ENCODE data around the gene MSMP.
A peak's percentile ranks its signal among the peaks of the same experiment; 100 is the strongest.

Gene MSMP

DNA sequence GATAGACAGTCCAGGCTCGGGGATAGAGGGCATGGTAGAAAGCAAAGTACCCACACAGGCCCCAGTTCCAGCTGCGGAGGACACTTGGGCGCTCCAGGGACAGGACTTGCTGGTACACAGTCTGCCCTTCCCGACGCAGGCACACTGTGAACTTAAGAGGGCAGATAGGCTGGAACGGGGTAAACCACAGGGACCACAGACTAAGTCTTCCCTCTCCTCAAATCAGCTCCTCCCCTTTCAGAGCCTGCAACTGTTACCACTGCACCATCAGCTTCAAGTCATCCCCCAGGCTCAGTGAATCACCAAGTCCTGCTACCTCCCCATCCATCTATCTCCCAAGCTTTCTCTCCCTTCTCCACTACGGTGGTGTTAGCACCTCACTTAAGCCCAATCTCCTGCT is 12.3 kb downstream of the MSMP start:
- no peak for DNase-seq

DNA sequence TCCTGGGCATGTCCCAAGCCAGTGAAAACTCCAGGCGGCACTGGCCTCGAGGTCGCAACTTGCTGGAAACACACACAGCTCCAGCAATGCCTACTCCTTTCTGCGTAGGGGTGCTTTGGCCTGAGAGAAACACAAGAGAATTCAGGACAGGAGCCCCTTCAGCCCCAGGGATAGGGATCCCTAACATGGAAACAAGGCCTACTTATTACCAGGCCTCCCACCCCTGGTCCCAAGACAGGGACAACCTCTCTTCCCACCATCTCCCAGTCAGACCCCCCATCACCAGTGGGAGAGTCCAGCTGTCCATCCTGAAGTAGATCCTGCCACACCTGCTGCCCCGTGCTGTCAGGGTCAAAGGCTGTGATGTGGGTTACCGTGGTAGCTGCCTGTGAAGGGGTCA is 13.8 kb downstream of the MSMP start:
- DNase-seq, result no peak

DNA sequence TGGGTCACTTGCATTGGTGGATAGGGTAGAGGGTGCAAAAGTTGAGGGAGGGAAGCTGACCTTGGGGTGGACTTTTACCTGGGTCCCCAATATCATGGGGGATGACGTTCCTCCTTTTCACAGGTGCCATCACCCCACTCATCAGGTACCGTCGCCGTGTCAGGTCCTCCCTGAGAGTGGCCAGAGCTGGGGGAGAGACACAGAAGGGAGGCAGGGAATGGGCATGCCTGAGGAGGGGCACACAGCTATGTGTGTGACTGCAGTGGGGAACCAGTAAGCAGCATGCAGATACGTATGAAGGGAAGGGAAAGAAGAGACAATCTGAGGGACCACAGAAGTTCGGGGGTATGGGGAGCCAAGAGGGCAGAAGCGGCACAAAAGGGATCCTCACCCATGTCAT is 15.2 kb downstream of the MSMP start:
- no peak for DNase-seq

DNA sequence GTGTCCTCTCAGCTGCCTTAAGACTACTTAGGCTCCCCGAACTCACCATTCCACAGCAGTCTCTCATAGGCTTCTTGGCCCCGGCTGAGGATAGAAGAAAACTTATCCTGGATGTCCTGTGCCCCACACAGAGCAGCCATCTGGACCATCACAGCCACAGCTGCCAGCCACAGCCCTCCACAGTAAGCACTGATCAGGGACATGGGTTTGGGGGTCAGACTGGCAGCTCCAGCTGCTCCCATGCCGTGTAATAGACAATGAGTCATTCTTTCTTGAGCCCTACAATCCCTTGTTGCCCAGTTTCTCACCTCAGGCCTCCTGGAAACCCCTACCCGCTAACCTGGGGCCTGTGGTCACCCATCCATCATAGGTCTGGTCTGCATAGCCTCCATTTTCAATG is 15.9 kb downstream of the MSMP start:
- no peak for DNase-seq

DNA sequence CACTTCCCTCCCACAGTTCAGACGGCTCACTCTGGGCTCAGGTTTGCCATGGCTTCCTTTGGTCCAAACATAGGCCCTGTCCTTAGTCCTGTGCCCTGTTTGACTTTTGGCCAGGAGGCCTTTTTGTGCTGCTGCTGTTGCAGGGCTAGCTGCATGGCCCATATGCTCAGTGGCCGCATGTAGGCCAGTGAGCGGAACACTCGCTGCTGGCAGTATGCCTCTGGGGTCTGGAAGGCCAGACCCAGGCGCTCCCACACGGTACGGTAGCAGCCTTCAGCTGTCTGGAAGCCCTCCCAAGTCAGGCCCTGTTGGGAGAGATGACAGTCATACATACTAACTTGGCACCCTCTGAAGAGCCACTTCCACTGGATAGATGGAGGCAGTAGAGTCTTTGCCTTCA is 16.9 kb downstream of the MSMP start:
- no peak for DNase-seq

DNA sequence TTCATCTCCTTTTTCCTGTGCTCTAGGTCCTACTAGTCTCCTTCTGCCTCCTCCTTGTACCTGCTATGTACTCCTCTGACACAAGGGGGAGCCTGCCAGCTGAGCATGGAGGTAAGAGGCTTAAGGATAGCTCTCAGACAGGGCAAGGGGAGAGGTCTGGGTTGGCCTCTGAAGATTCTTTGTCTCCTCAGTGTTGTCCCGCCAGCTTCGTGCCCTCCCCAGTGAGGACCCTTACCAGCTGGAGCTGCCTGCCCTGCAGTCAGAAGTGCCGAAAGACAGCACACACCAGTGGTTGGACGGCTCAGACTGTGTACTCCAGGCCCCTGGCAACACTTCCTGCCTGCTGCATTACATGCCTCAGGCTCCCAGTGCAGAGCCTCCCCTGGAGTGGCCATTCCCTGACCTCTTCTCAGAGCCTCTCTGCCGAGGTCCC is 17.9 kb downstream of the MSMP start:
- DNase-seq, result peak; percentile 55

DNA sequence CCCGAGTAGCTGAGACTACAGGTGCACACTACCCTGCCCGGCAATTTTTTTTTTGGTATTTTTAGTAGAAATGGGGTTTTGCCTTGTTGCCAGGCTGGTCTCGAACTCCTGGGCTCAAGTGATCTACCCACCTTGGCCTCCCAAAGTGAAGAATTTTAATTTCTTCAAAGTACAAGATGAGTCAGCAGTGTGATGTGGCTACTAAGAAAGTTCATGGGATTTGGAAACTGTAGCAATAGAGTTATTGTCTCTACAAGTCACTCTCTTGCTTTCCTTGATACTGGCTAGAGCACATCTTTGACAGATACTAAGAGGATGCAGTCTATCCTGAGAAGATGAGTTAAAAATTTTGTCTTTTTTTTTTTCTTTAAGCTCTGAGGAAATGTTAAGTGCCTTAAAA is 20.0 kb downstream of the MSMP start:
- no peak for DNase-seq

DNA sequence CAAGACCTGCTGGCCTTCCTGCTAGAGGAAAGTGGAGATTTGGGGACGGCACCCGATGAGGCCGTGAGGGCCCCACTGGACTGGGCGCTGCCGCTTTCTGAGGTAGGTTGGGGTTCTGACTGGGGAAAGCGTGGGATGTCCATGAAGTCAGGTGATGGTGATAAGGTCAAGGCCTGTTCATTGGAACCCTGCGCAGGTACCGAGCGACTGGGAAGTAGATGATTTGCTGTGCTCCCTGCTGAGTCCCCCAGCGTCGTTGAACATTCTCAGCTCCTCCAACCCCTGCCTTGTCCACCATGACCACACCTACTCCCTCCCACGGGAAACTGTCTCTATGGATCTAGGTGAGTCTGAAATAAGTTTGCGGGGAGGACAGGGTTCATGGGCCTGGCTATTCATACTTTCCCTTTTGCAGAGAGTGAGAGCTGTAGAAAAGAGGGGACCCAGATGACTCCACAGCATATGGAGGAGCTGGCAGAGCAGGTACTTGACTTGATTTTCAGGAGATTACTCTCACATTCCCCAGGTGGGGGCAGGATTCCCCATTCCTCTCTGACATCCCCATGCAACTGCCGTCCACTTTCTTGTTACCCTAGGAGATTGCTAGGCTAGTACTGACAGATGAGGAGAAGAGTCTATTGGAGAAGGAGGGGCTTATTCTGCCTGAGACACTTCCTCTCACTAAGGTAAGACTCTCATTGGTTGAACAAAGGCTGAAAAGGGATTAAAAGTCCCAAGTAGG is 21.1 kb downstream of the MSMP start:
- no peak for DNase-seq

DNA sequence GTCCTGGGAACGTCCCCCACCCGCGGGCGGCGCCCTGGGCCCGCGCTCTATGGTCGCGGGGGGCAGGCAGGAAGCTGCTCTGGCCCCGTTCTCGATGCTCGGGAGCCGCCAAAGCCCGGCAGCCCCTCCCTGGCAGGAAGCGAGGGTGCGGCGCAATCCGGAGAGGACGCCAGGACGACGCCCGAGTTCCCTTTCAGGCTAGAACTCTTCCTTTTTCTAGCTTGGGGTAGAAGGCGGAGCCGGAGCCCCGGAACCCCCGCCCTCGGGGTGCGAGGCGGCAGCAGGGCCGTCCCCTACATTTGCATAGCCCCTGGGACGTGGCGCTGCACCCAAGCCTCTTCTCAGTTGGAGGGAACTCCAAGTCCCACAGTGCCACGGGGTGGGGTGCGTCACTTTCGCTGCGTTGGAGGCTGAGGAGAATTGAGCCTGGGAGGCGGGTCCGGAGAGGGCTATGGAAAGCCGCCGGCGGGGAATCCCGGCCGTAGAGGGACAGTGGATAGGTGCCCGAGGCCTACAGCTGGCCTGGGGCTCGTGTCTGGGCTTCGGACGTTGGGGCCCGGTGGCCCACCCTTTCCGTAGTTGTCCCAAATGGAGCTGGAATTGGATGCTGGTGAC is 21.8 kb downstream of the MSMP start, which contains the start of the genes CREB3 and TLN1:
Gene CREB3, plus strand, starts transcription at position 482 of the 615 bp plus-strand sequence. Its CDS starts 107 bp downstream, at position 589.
Gene TLN1, minus strand, starts transcription at position 11 of the 615 bp plus-strand sequence. CDS start 6,501 bp downstream, outside the sequence.
- DNase-seq, result peak; percentile 96

DNA sequence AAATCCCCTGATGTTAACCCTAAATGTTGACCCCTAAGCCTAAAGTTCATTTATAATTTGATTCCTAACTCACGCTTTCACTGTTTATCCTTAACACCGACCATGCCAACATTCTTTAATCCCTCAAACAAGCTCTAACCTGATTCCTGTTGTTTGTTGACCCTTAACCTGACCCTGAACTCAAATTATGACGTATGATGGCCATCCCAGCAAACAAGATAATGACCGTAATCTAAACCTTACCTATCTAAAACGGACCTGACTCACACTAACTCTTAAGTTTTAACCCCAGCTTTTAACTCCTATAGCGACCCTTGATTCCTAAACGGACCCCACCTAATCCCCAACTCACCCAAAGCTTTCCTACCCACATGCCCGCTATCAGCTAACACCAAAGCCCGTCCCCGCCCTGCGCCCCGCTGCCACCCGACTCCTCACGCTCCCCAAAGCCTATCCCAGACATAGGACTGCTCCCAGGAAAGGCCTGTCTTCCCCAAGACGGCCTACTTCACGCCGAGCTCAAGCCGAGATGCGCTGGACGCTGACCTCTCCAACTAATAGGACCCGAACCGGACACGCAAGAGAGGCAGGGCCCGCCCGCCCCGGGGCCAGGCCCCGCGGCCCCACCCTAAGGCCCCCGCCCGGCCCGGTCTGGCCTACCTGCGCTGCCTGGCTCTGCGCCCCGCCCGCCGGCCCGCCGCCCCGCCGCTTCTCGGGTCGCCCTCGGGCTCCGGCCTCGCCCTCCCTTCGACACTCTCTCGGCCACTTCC is 22.5 kb downstream of the MSMP start:
- DNase-seq, result no peak

DNA sequence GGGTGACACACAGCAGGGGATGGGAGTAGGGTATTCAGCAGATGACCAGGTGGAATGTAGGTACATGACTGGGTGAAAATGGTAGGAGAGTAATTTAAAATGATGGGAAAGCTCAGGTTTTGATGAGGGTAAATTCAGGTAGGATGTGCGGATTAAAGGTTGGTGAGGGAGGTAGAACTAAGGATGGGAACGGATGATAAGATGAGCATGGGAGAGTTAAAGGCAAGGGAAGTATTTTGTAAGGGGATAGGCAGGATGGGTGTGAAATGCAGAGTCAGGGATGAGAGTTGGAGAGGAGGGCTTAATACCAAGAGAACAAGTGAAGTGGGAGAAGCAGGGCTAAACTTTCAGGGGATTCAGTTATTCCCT is 23.6 kb downstream of the MSMP start:
- no peak for DNase-seq

DNA sequence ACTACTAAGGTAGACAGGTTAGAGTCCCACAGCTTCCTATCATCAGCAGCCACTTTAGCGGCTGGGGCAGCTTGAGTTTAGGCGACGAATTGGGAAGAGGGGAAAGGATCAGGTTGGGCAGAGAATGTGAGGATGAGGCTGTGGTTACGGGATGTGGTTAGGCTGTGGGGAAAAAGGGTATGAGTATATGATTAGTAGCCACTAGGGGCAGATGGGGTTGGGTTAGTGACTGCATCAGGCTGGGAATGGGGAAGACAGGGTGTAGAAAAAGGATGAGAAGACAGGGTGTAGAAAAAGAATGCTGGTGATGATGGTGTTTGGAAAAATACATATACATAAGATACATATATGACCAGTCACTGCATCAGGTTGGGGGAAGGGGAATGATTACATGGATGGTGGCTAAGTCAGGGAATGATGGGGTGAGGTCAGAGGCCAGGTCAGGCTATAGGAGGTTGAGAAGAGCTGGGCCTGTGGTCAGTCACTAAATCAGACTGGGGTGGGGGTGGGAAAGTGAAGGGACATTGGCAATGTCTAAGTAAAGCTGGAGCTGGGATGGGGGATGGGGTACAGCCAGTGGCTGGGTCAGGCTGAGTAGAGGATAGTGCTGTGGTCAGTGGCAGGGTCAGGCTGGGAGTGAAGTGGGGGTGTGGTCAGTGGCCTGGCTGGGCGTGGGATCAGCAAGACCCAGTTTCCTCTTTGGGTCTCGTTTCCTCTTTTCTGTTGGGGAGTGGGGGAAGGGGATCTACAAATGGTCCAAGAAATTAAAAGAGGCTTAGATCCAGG is 24.2 kb downstream of the MSMP start:
- no peak for DNase-seq

DNA sequence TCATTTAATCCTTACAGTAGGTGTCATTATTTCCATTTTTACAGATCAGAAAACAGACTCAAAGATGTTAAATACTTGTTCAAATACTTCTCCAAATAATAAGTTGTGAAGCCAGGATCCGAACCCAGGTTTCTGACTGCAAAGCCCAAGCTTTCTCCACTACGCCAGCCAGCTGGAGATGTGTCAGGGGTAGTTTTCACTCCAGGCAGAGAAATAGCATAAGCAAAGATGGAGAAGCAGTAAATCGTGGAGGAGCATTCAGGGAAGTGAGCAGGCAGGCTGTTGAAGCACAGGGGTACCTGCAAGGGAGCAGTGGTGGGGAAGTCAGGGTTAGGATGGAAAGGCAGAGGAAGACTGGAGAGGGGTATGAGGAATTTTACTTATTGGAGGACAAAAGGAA is 25.0 kb downstream of the MSMP start:
- no peak for DNase-seq

DNA sequence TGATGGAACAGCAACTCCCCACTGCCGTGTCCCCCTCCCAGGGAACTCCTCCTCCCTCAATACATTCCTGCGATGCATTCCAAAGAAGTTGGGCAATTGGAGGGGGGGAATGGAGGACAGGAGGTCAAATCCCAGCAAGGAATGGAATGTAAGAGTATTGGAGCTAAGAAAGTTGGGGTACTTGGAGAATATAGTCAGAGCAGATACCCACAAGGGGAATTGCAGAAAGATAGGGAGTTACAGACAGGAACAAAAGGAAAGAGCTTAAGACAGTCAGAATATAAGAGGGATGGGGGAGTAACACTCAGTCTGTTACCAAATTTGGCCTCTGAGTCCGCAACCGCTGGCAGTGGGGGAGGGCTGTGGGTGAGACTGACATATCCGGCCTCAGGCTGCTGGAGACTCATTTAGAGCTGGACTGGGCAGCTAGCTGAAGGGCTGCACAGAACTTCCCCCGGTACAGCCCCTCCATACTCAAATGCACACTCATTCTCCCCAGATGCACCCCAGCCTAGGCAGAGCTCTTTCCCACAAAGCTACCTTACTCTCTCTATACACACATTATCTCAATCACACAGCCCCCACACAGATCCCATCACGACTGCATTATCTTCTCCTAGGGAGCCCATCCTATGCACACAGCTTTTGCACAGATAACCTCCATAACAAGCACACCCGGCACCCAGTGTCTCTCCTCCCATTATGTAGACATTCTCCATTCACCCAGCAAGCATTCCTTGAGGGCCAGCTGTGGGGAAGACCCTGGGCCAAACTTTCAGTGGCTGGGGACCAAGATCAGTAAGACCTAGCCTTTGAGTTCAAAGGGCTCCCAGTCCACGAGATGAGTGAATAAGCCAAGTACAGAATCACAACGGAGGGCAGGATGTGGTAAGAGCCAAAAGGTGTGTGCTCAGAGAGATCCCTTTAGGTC is 25.8 kb downstream of the MSMP start:
- no peak for DNase-seq

DNA sequence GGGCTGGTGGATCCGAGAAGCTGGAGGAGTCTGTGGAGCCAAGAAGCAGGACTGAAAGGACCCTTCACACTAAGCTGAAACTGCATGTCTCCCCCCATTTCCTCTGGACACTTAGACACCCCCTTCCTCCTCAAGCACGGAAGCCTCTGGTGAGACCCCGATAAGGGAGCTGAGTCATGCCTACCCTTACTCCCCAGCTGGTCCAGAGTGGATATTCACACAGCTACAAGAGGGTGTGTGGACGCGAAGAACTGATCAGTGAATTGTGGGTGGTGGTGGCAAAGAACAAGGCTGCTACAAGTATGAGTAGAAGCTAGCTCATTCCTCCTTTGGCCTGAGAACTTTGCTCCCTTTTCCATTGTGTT is 26.4 kb downstream of the MSMP start:
- no peak for DNase-seq

DNA sequence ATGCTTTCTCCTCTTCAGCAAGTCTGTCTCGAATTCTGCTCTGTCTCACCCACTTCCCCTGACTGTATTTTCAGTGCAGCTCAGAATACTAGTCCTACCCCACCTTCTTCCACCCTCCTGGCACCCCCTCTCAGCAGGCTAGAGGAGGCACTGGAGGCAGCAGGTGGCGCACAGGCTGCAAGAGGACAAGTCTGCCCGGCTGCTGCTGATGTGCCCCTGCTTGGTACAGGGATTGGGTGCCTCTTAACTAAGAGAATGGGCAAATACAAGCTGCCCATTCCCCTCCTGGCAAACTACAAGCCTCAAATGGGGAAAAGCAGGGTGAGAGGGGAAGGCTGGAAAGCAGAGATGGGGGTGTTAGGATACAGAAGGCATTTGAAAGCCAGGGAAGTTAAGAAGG is 27.1 kb downstream of the MSMP start:
- DNase-seq, result no peak

DNA sequence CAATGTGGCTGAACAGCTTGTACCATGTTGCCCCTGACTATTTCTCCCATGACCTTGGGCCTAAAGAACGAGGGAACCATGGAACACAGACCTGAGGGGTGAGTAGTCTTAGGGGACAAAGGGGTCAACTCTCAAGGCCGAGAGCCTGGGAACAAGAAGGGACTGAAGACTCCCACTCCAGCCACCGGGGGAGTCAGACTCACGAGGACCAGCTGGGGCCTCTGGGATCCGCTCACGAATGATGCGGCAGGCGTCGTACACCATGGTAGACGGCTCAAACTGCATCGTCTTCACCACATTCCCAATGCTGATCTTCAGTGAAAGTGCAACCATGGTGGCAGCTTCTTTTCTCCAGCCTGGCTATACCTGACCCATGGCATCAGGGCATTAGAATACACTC is 28.7 kb downstream of the MSMP start:
- DNase-seq, result no peak

DNA sequence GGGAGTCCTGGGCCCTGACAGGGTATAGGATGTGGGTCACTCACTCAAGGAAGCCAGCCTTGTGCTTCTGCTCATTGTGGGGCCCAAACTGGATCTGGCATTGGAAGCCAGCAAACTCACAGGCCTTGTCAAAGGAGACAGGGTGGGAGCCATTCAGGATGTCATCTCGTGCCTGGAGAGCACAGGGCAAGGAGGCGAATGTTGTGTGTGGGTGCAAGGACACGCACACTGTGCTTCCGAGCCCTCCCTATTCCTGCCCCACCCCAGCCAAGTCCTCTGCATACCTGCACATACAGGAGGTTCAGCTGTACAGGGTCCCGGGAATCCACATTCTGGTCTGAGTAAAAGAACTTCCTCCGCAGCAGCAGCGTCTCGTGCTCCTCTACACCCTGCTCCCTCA is 30.2 kb downstream of the MSMP start:
- no peak for DNase-seq

DNA sequence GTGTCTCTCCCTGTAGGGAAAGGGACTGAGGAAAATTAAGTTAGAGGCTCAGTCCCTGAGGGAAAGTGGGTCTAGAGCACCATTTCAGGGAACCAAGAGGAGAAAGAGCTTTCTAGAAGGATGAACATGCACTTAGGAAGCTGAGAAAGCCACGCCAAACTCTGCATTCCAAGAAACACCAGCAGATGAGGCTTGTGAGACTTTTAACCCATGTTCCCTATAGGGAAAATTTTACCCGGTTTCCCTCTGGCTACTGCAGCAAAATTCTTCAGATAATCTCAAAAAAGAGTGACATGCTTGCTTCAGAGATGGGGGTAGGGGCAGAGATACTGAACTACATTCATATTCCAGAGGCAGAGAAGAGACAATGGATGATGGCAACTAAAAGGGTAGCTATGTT is 30.6 kb downstream of the MSMP start:
- no peak for DNase-seq

DNA sequence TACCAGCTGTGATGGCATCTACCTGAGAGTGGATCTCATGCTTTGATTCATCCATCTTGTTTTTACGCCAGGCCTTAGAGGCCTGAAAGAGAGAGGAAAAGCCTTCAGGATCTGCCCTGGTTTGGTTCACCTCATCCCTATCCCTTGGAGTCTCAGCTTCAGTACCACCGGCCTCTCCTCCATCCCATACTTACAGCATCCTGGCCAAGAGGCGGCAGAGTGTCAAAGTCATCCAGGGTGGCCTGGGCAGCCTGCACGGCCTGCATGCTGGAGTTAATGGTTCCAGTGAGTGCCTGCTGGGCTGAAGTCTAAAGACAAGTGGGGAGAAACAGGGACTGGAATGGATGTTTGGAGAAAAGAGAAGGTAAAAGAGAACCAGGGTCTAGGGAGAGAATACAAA is 34.5 kb downstream of the MSMP start:
- no peak for DNase-seq

DNA sequence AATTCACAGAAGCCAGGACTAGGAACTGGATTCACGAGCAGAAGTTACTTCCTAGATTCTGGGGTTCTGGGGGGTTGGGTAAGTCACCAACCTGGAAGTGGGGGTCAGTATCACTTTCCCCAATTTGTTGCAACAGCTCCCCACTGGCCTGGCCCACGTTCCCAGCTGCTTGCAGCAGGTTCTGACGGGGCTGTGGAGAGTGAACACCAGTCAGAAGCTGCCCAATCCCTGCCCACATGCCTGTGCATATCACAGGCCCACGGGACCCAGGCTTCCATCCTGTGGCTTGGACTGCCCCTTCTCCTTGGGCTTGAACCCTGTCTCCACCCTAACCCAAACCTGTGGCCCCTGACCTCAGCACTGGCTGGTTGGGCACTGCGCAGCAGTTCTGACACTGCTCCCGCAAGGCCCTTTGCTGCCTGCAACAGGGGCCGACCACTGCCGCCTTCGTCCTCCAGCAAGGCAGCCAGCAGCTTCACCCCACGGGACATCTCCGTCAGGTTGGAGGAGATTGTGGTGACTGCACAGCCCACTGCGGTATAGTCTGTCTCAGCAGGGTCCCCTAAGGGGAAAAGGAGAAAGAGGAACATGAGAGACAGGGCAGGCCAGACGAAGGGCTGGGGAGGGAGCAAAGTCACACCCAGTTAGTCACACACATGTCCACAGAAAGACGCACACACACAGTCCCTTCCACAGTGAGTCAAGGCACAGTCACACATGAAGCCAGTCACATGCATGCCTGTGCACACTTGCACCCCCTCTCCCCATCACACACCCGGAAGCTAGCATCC is 35.2 kb downstream of the MSMP start:
- DNase-seq, result no peak
